Brain pericyte (primary cell): ENCODE results near the gene HSPB1.
"Not testable (repeated sequence)": the region's sequence is repeated elsewhere in the genome, so short reads cannot be mapped to it uniquely, and the experiment has no call there.

Experiments used
- DNase-seq: peaks from one replicate; pipeline ENCODE4 v3.0.0-alpha.2; 2012; ENCODE audit warnings: low read depth, low spot score

The HSPB1 gene

GRCh38 chr7:76302347-76303201 lies at the start of gene HSPB1:
HSPB1 (plus strand) TSS chr7:76302673; CDS start chr7:76302713, 40 bp downstream.
- DNase-seq, result no peak

GRCh38 chr7:76254781-76255180 lies 47.7 kb upstream of the HSPB1 start:
- no peak for DNase-seq

- no peak for DNase-seq
Observed at GRCh38 chr7:76257973-76258372, 44.5 kb upstream of the HSPB1 start.

GRCh38 chr7:76259124-76260093 lies 43.1 kb upstream of the HSPB1 start:
- no peak for DNase-seq

- DNase-seq, result no peak
Observed at GRCh38 chr7:76260171-76260703, 42.2 kb upstream of the HSPB1 start.

- no peak for DNase-seq
Observed at GRCh38 chr7:76261329-76261728, 41.1 kb upstream of the HSPB1 start.

- DNase-seq, result no peak
Observed at GRCh38 chr7:76261931-76262330, 40.5 kb upstream of the HSPB1 start.

GRCh38 chr7:76262683-76263402 lies 39.6 kb upstream of the HSPB1 start:
- no peak for DNase-seq

- DNase-seq, result no peak
Observed at GRCh38 chr7:76265299-76265698, 37.2 kb upstream of the HSPB1 start.

- DNase-seq, result no peak
Observed at GRCh38 chr7:76267107-76267893, 35.2 kb upstream of the HSPB1 start.

GRCh38 chr7:76267894-76268183 lies 34.6 kb upstream of the HSPB1 start:
- DNase-seq, result no peak

GRCh38 chr7:76268376-76268775 lies 34.1 kb upstream of the HSPB1 start:
- DNase-seq, result no peak

- DNase-seq, result no peak
Observed at GRCh38 chr7:76269895-76270294, 32.6 kb upstream of the HSPB1 start.

- not testable (repeated sequence) for DNase-seq
Observed at GRCh38 chr7:76271384-76271783, 31.1 kb upstream of the HSPB1 start.

- DNase-seq, result no peak
Observed at GRCh38 chr7:76272142-76272541, 30.3 kb upstream of the HSPB1 start.

- no peak for DNase-seq
Observed at GRCh38 chr7:76272851-76273497, 29.5 kb upstream of the HSPB1 start.

GRCh38 chr7:76273503-76273902 lies 29.0 kb upstream of the HSPB1 start:
- no peak for DNase-seq

- no peak for DNase-seq
Observed at GRCh38 chr7:76278540-76278939, 23.9 kb upstream of the HSPB1 start.

GRCh38 chr7:76280408-76280807 lies 22.1 kb upstream of the HSPB1 start:
- DNase-seq, result no peak

GRCh38 chr7:76281006-76281705 lies 21.3 kb upstream of the HSPB1 start:
- DNase-seq, result no peak
